Tongue (tissue), 2 donors: ENCODE measurements around the gene PDLIM7. TPM values are rescaled to one million over a fixed set of nuclear protein-coding genes. Genes with fewer than 3 reads are reported as not detected.

Experiments used
- DNase-seq: peaks from one replicate; pipeline ENCODE4 v3.0.0-alpha.2; 2015
- total RNA-seq: library from RNA; depleted of rRNA; stranded (reverse); fragments of >200 nt; gene quantifications from one replicate; pipeline ENCODE4 v1.2.3, GENCODE V29; 2014

Gene PDLIM7
- total RNA-seq, 1 donor from 2014 or later = 83.0 TPM

GRCh38 chr5:177443144-177443983 is 54.0 kb downstream of the PDLIM7 start:
- DNase-seq = no peak

- no peak for DNase-seq
Measured at GRCh38 chr5:177442066-177442826, 55.2 kb downstream of the PDLIM7 start.

GRCh38 chr5:177440990-177441780 is 56.2 kb downstream of the PDLIM7 start:
- DNase-seq = no peak

- no peak for DNase-seq
Measured at GRCh38 chr5:177440211-177440989, 57.0 kb downstream of the PDLIM7 start.

GRCh38 chr5:177439518-177440053 is 57.8 kb downstream of the PDLIM7 start:
- no peak for DNase-seq

- no peak for DNase-seq
Measured at GRCh38 chr5:177438468-177438867, 58.9 kb downstream of the PDLIM7 start.

GRCh38 chr5:177437623-177438022 is 59.8 kb downstream of the PDLIM7 start:
- DNase-seq = no peak

GRCh38 chr5:177435847-177436536 is 61.4 kb downstream of the PDLIM7 start:
- DNase-seq = no peak

- no peak for DNase-seq
Measured at GRCh38 chr5:177434942-177435738, 62.3 kb downstream of the PDLIM7 start.

GRCh38 chr5:177434437-177434836 is 63.0 kb downstream of the PDLIM7 start:
- DNase-seq = no peak

- DNase-seq = no peak
Measured at GRCh38 chr5:177433658-177434217, 63.7 kb downstream of the PDLIM7 start.

Other genes with a start within 250 kb of the PDLIM7 start
- 25.4 TPM for gene RAB24, start 193.9 kb downstream of the PDLIM7 start, total RNA-seq
- gene PRELID1, start 193.8 kb downstream of the PDLIM7 start, total RNA-seq = 62.8 TPM
- gene MXD3, start 185.7 kb downstream of the PDLIM7 start, total RNA-seq = 32.8 TPM
- gene LMAN2, start 145.9 kb downstream of the PDLIM7 start, total RNA-seq = 159 TPM
- 14.8 TPM for gene RGS14, start 139.7 kb downstream of the PDLIM7 start, total RNA-seq
- not detected for gene SLC34A1, start 113.2 kb downstream of the PDLIM7 start, total RNA-seq
- gene PFN3, start 96.9 kb downstream of the PDLIM7 start, total RNA-seq = not detected
- gene F12, start 88.0 kb downstream of the PDLIM7 start, total RNA-seq = 0.51 TPM
- gene GRK6, start 70.9 kb downstream of the PDLIM7 start, total RNA-seq = 19.9 TPM
- 0.72 TPM for gene PRR7, start 50.8 kb downstream of the PDLIM7 start, total RNA-seq
- 58.3 TPM for gene DBN1, start 24.0 kb downstream of the PDLIM7 start, total RNA-seq
- 6.7 TPM for gene DOK3, start 12.2 kb upstream of the PDLIM7 start, total RNA-seq
- gene DDX41, start 19.4 kb upstream of the PDLIM7 start, total RNA-seq = 46.4 TPM
- 28.1 TPM for gene FAM193B, start 57.0 kb upstream of the PDLIM7 start, total RNA-seq
- 91.9 TPM for gene TMED9, start 94.6 kb upstream of the PDLIM7 start, total RNA-seq
- 14.5 TPM for gene B4GALT7, start 102.5 kb upstream of the PDLIM7 start, total RNA-seq